Psoas muscle (tissue), 8 donors: ENCODE data around the gene APOB. TPM values are rescaled to one million over a fixed set of nuclear protein-coding genes. Genes with fewer than 3 reads are reported as not detected.

Experiments
- ATAC-seq, 4 donors: fragments of 200-7000 bp; cut with Tn5 transposase; one replicate each; pipeline ENCODE4 v1.9.1; 2020; ENCODE audit warnings: moderate library complexity in 3 of 4, mild to moderate bottlenecking in 2 of 4
- DNase-seq, 2 donors: peaks; one replicate each; pipeline ENCODE4 v3.0.0-alpha.2; 2020
- H3K27ac ChIP-seq: fragments of 200-600 bp; one replicate; pipeline ENCODE4 v1.8.0; 2022
- H3K27me3 ChIP-seq, 3 donors: fragments of 200-600 bp in 1 of 3; one replicate each; pipeline versions ENCODE4 v1.6.1 to v1.8.0; 2013 to 2022; ENCODE audit warnings: low read length in 2 of 3, mild to moderate bottlenecking in 2 of 3, moderate library complexity in 1 of 3; ENCODE audit not compliant: insufficient read depth in 3 of 3
- H3K36me3 ChIP-seq, 2 donors: fragments of 200-600 bp in 1 of 2; one replicate each; pipeline versions ENCODE4 v1.6.1 to v1.8.0; 2013 to 2022; ENCODE audit warnings: low read depth in 1 of 2, mild to moderate bottlenecking in 1 of 2, moderate library complexity in 1 of 2; ENCODE audit not compliant: insufficient read depth in 1 of 2
- H3K4me1 ChIP-seq: fragments of 200-600 bp; one replicate; pipeline ENCODE4 v1.8.0; 2022
- H3K4me3 ChIP-seq: fragments of 200-600 bp; one replicate; pipeline ENCODE4 v1.8.0; 2022; ENCODE audit warnings: mild to moderate bottlenecking
- H3K9me3 ChIP-seq: fragments of 200-600 bp; one replicate; pipeline ENCODE4 v1.8.0; 2022
- CTCF ChIP-seq: fragments of 200-600 bp; IDR thresholded peaks from one replicate; pipeline ENCODE4 v1.8.0; 2022; ENCODE audit warnings: antibody characterized with exemption
- WGBS, 3 donors: extraction: QIAGEN DNeasy Blood & Tissue Kit; methylation state at CpG; one replicate each; pipeline versions ENCODE4 v1.1.6 to v1.1.7; 2013; 5-methylcytosine and 5-hydroxymethylcytosine counted together
- intact Hi-C, 2 donors: fragments of 100-400 bp; cut with DNase I; formaldehyde crosslinking; loops; one replicate each; pipeline versions ENCODE4 v1.11.0 to v1.14.2; 2022
- polyA plus RNA-seq, 3 donors: library from polyadenylated mRNA; stranded (reverse); fragments of 200-250 nt; gene quantifications; one replicate each; pipeline ENCODE4 v1.2.3, GENCODE V29; 2013
- total RNA-seq, 4 donors: library from RNA; stranded (reverse); fragmentation: NEBNext Ultra II Directional in 2 of 4; extraction: Animal tissue kit (Norgen Biotek cat#: 25700) in 2 of 4; gene quantifications; one replicate each; pipeline versions ENCODE4 v1.2.1 to v1.2.4, GENCODE V29; 2021 to 2023
- donor health status: healthy with polysubstance abuse.
- donor health status: DM: no; HTN: no; CAD: no; lungs with moderate emphysema.
- donor health status: Bipolar disorder and iron deficiency.
- donor health status: healthy.
- donor health status: DM: yes; HTN: yes; CAD: no.
- donor health status: DM: no; HTN: no; CAD: no.
- donor health status: DM: no; HTN: no; CAD: no.
- donor health status: DM: yes; HTN: yes; CAD: no.

APOB gene
- total and polyA plus RNA-seq, 7 donors: 0.03 to 0.64 (median 0.34) TPM

GRCh38 chr2:20994130-20994529 is 49.7 kb downstream of the APOB start:
- Histone ChIP-seq H3K27me3 (no peaks in the 10 kb centered on the region), H3K36me3 (no peaks in the 10 kb centered on the region), H3K4me3 (no peak overlapping the region), H3K4me1 (no peaks in the 10 kb centered on the region), H3K27ac (no peak overlapping the region), H3K9me3 (no peaks in the 10 kb centered on the region)
- no peak for TF ChIP-seq CTCF
- intact Hi-C loops: no loop called here
- DNase-seq (no peak), ATAC-seq (no peak)
- whole genome bisulfite sequencing, 3 donors: 89 to 91% (median 90%) methylated on average over 5 of the region's 5 CpGs

GRCh38 chr2:20992201-20992711 is 51.6 kb downstream of the APOB start:
- DNase-seq: no peak
- Histone ChIP-seq H3K27ac (no peak overlapping the region), H3K36me3 (no peaks in the 10 kb centered on the region), H3K27me3 (no peaks in the 10 kb centered on the region), H3K4me3 (no peak overlapping the region), H3K4me1 (peaks cover 2% of the 10 kb centered on the region), H3K9me3 (no peaks in the 10 kb centered on the region)
- peak in 3 of 4 donors; percentile 48 to 74 (median 50) for ATAC-seq
- intact Hi-C loops: no loop called here
- no peak for TF ChIP-seq CTCF
- 69 to 82% (median 73%) methylated on average over 8 of the region's 8 CpGs for WGBS, 3 donors

GRCh38 chr2:20990442-20991430 is 53.1 kb downstream of the APOB start:
- no peaks in the 10 kb centered on the region for H3K27me3 ChIP-seq
- peaks cover 15% of the 10 kb centered on the region for H3K4me1 ChIP-seq
- intact Hi-C loops: no loop called here
- 72 to 82% (median 73%) methylated on average over 20 of the region's 20 CpGs for WGBS, 3 donors
- DNase-seq: no peak
- no peak for TF ChIP-seq CTCF
- no peaks in the 10 kb centered on the region for H3K9me3 ChIP-seq
- no peak for ATAC-seq
- no peak overlapping the region for H3K4me3 ChIP-seq
- H3K36me3 ChIP-seq: no peaks in the 10 kb centered on the region
- no peak overlapping the region for H3K27ac ChIP-seq

GRCh38 chr2:20989404-20989803 is 54.5 kb downstream of the APOB start:
- Histone ChIP-seq H3K4me1 (peaks cover 21% of the 10 kb centered on the region), H3K9me3 (no peaks in the 10 kb centered on the region), H3K4me3 (no peak overlapping the region), H3K27ac (no peak overlapping the region), H3K27me3 (no peaks in the 10 kb centered on the region), H3K36me3 (no peaks in the 10 kb centered on the region)
- intact Hi-C loops: no loop called here
- no peak for DNase-seq
- no peak for TF ChIP-seq CTCF
- 82 to 95% (median 85%) methylated on average over 1 of the region's 1 CpG for WGBS, 3 donors
- no peak for ATAC-seq
